SU-DHL-6 (cell line): ENCODE measurements around the gene EIF2S1.

Experiments used
- H2AFZ ChIP-seq: fragments of 200-600 bp; sonication (generic); 2 replicates; pipeline ENCODE4 v1.6.1; 2014; ENCODE audit warnings: low read depth, mild to moderate bottlenecking, moderate library complexity, mixed read lengths, antibody characterized with exemption, low read length; ENCODE audit not compliant: severe bottlenecking
- H3F3A ChIP-seq: fragments of 200-600 bp; shearing (Covaris generic); 2 replicates; pipeline ENCODE4 v1.6.0; 2016; ENCODE audit warnings: antibody characterized with exemption, mild to moderate bottlenecking; ENCODE audit not compliant: insufficient read depth
- H3K27ac ChIP-seq: fragments of 200-600 bp; sonication (generic); 2 replicates; pipeline ENCODE4 v1.5.1; 2016; ENCODE audit warnings: low read depth, mild to moderate bottlenecking, low read length, moderate library complexity, mixed read lengths
- H3K27me3 ChIP-seq: fragments of 200-600 bp; sonication (generic), shearing (Covaris generic); 2 replicates; pipeline ENCODE4 v1.6.0; 2014; ENCODE audit warnings: mild to moderate bottlenecking, low read length
- H3K36me3 ChIP-seq: fragments of 200-600 bp; sonication (generic); 2 replicates; pipeline ENCODE4 v1.6.1; 2014; ENCODE audit warnings: mild to moderate bottlenecking, low read length, mixed read lengths
- H3K4me2 ChIP-seq: fragments of 300-600, 200-600 bp; shearing (Covaris generic), sonication (generic); 2 replicates; pipeline ENCODE4 v1.6.0; 2014; ENCODE audit warnings: low read length, low read depth, mild to moderate bottlenecking; ENCODE audit not compliant: poor library complexity, severe bottlenecking
- H3K4me3 ChIP-seq: fragments of 200-600 bp; sonication (generic); 2 replicates; pipeline ENCODE4 v1.5.1; 2014; ENCODE audit warnings: antibody characterized with exemption, low read length, mild to moderate bottlenecking, mixed read lengths; ENCODE audit not compliant: insufficient read depth, poor library complexity, severe bottlenecking
- H3K79me2 ChIP-seq: fragments of 200-600 bp; sonication (generic); 2 replicates; pipeline ENCODE4 v1.6.1; 2014; ENCODE audit warnings: mild to moderate bottlenecking, low read length, moderate library complexity; ENCODE audit not compliant: insufficient read depth
- H3K9ac ChIP-seq: fragments of 200-600 bp; sonication (generic); 2 replicates; pipeline ENCODE4 v1.7.0; 2014; ENCODE audit warnings: mild to moderate bottlenecking, low read length
- H3K9me2 ChIP-seq: fragments of 200-600 bp; sonication (generic); replicated peaks from 2 replicates; pipeline ENCODE4 v1.6.1; 2014; ENCODE audit warnings: low read length; ENCODE audit not compliant: insufficient read depth
- H3K9me3 ChIP-seq: fragments of 200-600 bp; sonication (generic); 2 replicates; pipeline ENCODE4 v1.6.1; 2014; ENCODE audit warnings: low read length, mixed read lengths; ENCODE audit not compliant: insufficient read depth
- H4K20me1 ChIP-seq: fragments of 200-600 bp; sonication (generic); 2 replicates; pipeline ENCODE4 v1.6.1; 2014; ENCODE audit warnings: low read depth, mild to moderate bottlenecking, antibody characterized with exemption, low read length, moderate library complexity, mixed read lengths
- EZH2phosphoT487 ChIP-seq: fragments of 200-600 bp; sonication (generic), shearing (Covaris generic); conservative IDR thresholded peaks from 2 replicates; pipeline ENCODE4 v1.6.1; 2018; ENCODE audit warnings: mild to moderate bottlenecking, antibody characterized with exemption, low read length, moderate library complexity, mixed read lengths
- TF ChIP-seq, protein P1 (sequence below): fragments of 200-600 bp; sonication (generic); IDR thresholded peaks from one replicate; pipeline ENCODE4 v1.5.1; 2017; ENCODE audit warnings: antibody characterized with exemption, mild to moderate bottlenecking, low read length, moderate library complexity; ENCODE audit not compliant: insufficient read depth, poor library complexity, severe bottlenecking

Gene EIF2S1

DNA sequence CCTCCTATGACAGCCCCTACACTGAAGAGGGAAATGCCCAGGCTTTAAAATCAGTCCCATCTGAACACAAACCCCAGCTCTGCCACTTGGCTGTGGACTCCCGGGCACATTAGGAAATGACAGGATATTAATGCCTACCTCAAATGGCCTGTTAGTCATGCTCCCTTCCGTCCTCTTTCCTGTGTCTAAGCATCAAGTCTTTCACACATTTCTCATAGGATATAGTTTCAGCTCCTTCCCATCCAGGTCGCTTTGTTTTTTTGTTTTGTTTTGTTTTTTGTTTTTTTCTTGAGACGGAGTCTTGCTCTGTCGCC, 35.7 kb downstream of the EIF2S1 start:
- Histone ChIP-seq H2AFZ (no peak overlapping the region), H3K4me3 (no peak overlapping the region), H3K27ac (no peak overlapping the region), H3K27me3 (no peaks in the 10 kb centered on the region), H3K36me3 (no peaks in the 10 kb centered on the region), H3K9me3 (no peaks in the 10 kb centered on the region), H3K9me2 (no peaks in the 10 kb centered on the region), H3F3A (no peaks in the 10 kb centered on the region), H3K4me2 (no peak overlapping the region), H4K20me1 (no peaks in the 10 kb centered on the region), H3K79me2 (no peaks in the 10 kb centered on the region), H3K9ac (no peak overlapping the region)
- TF ChIP-seq EZH2phosphoT487 = no peak
- TF ChIP-seq, protein P1, sequence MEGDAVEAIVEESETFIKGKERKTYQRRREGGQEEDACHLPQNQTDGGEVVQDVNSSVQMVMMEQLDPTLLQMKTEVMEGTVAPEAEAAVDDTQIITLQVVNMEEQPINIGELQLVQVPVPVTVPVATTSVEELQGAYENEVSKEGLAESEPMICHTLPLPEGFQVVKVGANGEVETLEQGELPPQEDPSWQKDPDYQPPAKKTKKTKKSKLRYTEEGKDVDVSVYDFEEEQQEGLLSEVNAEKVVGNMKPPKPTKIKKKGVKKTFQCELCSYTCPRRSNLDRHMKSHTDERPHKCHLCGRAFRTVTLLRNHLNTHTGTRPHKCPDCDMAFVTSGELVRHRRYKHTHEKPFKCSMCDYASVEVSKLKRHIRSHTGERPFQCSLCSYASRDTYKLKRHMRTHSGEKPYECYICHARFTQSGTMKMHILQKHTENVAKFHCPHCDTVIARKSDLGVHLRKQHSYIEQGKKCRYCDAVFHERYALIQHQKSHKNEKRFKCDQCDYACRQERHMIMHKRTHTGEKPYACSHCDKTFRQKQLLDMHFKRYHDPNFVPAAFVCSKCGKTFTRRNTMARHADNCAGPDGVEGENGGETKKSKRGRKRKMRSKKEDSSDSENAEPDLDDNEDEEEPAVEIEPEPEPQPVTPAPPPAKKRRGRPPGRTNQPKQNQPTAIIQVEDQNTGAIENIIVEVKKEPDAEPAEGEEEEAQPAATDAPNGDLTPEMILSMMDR = no peak

DNA sequence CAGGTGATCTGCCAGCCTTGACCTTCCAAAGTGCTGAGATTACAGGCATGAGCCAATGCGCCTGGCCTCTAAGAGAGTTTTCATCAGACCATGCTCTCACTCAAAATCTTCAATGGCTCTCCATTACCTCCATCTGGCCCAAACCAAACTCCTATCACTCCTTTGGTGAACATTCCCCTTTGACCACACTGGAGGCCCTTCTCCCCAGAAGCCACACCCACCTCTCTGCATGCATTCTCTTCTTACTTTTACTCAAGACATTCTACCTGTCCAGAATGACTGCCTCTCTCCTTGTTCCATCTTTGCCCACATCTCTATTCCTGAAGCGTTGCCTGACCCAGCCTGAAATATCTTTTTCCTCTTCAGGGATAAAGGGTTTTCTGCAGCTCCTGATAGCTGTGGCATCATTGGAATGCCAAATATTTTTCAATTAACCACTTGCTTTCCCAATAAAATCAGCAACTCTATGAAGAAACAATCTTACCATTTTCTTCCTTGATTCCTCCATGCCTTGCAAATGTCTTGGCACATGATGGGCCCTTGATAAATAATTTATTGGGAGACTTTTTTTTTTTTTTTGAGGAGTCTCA, 36.3 kb downstream of the EIF2S1 start:
- Histone ChIP-seq H3K9ac (no peak overlapping the region), H3K9me2 (no peaks in the 10 kb centered on the region), H3K9me3 (no peaks in the 10 kb centered on the region), H3K4me2 (no peak overlapping the region), H3K27ac (no peak overlapping the region), H3F3A (no peaks in the 10 kb centered on the region), H3K36me3 (no peaks in the 10 kb centered on the region), H3K79me2 (no peaks in the 10 kb centered on the region), H3K4me3 (no peak overlapping the region), H2AFZ (no peak overlapping the region), H3K27me3 (no peaks in the 10 kb centered on the region), H4K20me1 (no peaks in the 10 kb centered on the region)
- TF ChIP-seq EZH2phosphoT487 = no peak
- TF ChIP-seq, protein P1 = no peak

DNA sequence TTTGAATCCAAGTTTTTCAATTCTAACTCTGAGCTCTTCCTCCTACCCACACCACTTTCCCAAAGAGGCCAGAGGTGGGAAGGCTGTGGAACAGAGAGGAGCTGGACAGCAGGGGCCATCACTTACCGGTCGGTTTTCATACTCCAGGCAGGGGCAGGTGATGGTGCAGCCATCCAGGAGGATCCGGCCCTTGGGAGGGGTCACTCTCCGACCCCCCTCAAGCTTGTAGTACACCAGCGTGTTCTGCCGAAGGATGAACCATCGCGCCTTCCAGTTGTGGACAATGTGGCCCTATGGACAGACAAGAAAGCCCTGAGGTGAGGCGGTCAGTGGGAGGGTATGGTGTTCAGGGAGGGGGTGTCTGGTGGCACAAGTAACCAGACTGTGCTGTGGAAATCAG, 37.4 kb downstream of the EIF2S1 start:
- H3K9ac ChIP-seq = no peak overlapping the region
- TF ChIP-seq, protein P1 = no peak
- no peak for TF ChIP-seq EZH2phosphoT487
- H3K9me2 ChIP-seq = no peaks in the 10 kb centered on the region

More for the DNA sequence above, 37.4 kb downstream of the EIF2S1 start:
- H3K27me3 ChIP-seq = no peaks in the 10 kb centered on the region
- H3K4me3 ChIP-seq = no peak overlapping the region
- H2AFZ ChIP-seq = no peak overlapping the region
- no peak overlapping the region for H3K4me2 ChIP-seq
- no peaks in the 10 kb centered on the region for H3K79me2 ChIP-seq
- H3F3A ChIP-seq = no peaks in the 10 kb centered on the region
- no peaks in the 10 kb centered on the region for H3K36me3 ChIP-seq
- H4K20me1 ChIP-seq = no peaks in the 10 kb centered on the region
- H3K9me3 ChIP-seq = no peaks in the 10 kb centered on the region
- H3K27ac ChIP-seq = no peak overlapping the region
